Liver (tissue), 9 donors: ENCODE data around the gene CTNND1. TPM values are rescaled to one million over a fixed set of nuclear protein-coding genes. Genes with fewer than 3 reads are reported as not detected.

Source experiments
- DNase-seq: peaks from one replicate; pipeline ENCODE4 v3.0.0-alpha.2; 2017; ENCODE audit warnings: low spot score
- H3K27ac ChIP-seq, 2 donors: one replicate each; pipeline ENCODE4 v1.7.0; 2013; ENCODE audit warnings: inconsistent platforms in 2 of 2, low read length in 2 of 2, control low read depth in 1 of 2, low read depth in 1 of 2, mild to moderate bottlenecking in 1 of 2
- H3K27me3 ChIP-seq, 4 donors: one replicate each; pipeline versions ENCODE4 v1.6.1 to v1.7.0; 2013; ENCODE audit warnings: low read length in 3 of 4, inconsistent platforms in 1 of 4, mild to moderate bottlenecking in 1 of 4, moderate library complexity in 1 of 4; ENCODE audit not compliant: control insufficient read depth in 4 of 4, insufficient read depth in 4 of 4
- H3K36me3 ChIP-seq, 4 donors: one replicate each; pipeline versions ENCODE4 v1.6.1 to v1.7.0; 2013; ENCODE audit warnings: low read length in 3 of 4, mild to moderate bottlenecking in 3 of 4, low read depth in 1 of 4, moderate library complexity in 1 of 4; ENCODE audit not compliant: control insufficient read depth in 4 of 4, insufficient read depth in 3 of 4
- H3K4me1 ChIP-seq, 4 donors: one replicate each; pipeline versions ENCODE4 v1.6.1 to v1.7.0; 2013; ENCODE audit warnings: low read length in 3 of 4, mild to moderate bottlenecking in 3 of 4, moderate library complexity in 1 of 4; ENCODE audit not compliant: control insufficient read depth in 4 of 4, insufficient read depth in 4 of 4
- H3K4me3 ChIP-seq, 3 donors: one replicate each; pipeline versions ENCODE4 v1.6.1 to v1.7.0; 2013; ENCODE audit warnings: low read length in 3 of 3, control low read depth in 1 of 3, low read depth in 1 of 3, mild to moderate bottlenecking in 1 of 3
- H3K9ac ChIP-seq, 2 donors: one replicate each; pipeline ENCODE4 v1.7.0; 2013; ENCODE audit warnings: low read length in 2 of 2, mild to moderate bottlenecking in 2 of 2, moderate library complexity in 2 of 2, control low read depth in 1 of 2, low read depth in 1 of 2
- H3K9me3 ChIP-seq, 4 donors: one replicate each; pipeline versions ENCODE4 v1.6.1 to v1.7.0; 2013; ENCODE audit warnings: low read length in 3 of 4; ENCODE audit not compliant: control insufficient read depth in 4 of 4
- ATF3 ChIP-seq: IDR thresholded peaks from 2 replicates; pipeline ENCODE4 v1.6.1; 2016; ENCODE audit warnings: antibody characterized with exemption
- CTCF ChIP-seq: fragments of 150-350 bp; IDR thresholded peaks from 2 replicates; pipeline ENCODE4 v1.5.1; 2017; ENCODE audit warnings: improper control_type of control experiment, low read depth, low read length; ENCODE audit not compliant: missing input control
- EGR1 ChIP-seq, 2 donors: IDR thresholded peaks; 2 replicates each; pipeline ENCODE4 v1.6.1; 2016 to 2018; ENCODE audit warnings: antibody characterized with exemption in 2 of 2, low read depth in 2 of 2
- FOXA2 ChIP-seq: IDR thresholded peaks from 2 replicates; pipeline ENCODE4 v1.6.1; 2016; ENCODE audit warnings: antibody characterized with exemption
- HNF4A ChIP-seq, 2 donors: conservative IDR thresholded peaks; 2 replicates each; pipeline ENCODE4 v1.6.1; 2016; ENCODE audit warnings: antibody characterized with exemption in 2 of 2, mild to moderate bottlenecking in 2 of 2
- HNF4G ChIP-seq: IDR thresholded peaks from 2 replicates; pipeline ENCODE4 v1.6.1; 2016; ENCODE audit warnings: antibody characterized with exemption
- NR2F2 ChIP-seq: IDR thresholded peaks from 2 replicates; pipeline ENCODE4 v1.6.1; 2016; ENCODE audit warnings: antibody characterized with exemption
- RXRA ChIP-seq, 2 donors: IDR thresholded peaks; 2 replicates each; pipeline ENCODE4 v1.6.1; 2017 to 2018; ENCODE audit warnings: antibody characterized with exemption in 2 of 2, mild to moderate bottlenecking in 1 of 2
- SP1 ChIP-seq: IDR thresholded peaks from 2 replicates; pipeline ENCODE4 v1.6.1; 2018; ENCODE audit warnings: antibody characterized with exemption, mild to moderate bottlenecking
- TAF1 ChIP-seq: conservative IDR thresholded peaks from 2 replicates; pipeline ENCODE4 v1.6.1; 2016; ENCODE audit warnings: antibody characterized with exemption, mild to moderate bottlenecking
- ZBTB33 ChIP-seq: IDR thresholded peaks from 2 replicates; pipeline ENCODE4 v1.6.1; 2016; ENCODE audit warnings: antibody characterized with exemption
- WGBS: extraction: QIAGEN DNeasy Blood & Tissue Kit; methylation state at CpG from one replicate; pipeline ENCODE4 v1.1.7; 2013; 5-methylcytosine and 5-hydroxymethylcytosine counted together
- polyA plus RNA-seq, 2 donors: library from polyadenylated mRNA; stranded (reverse) in 1 of 2; unstranded in 1 of 2; fragments of 200-250 nt in 1 of 2; fragments of >200 nt in 1 of 2; fragmentation: Nextera tagmentation in 1 of 2; extraction: Ambion mirVana in 1 of 2; gene quantifications; one replicate each; pipeline versions ENCODE4 v1.2.1 to v1.2.3, GENCODE V29; 2013 to 2015
- total RNA-seq, 2 donors: library from RNA; depleted of rRNA; stranded (reverse); fragments of >200 nt; gene quantifications; one replicate each; pipeline ENCODE4 v1.2.3, GENCODE V29; 2014
- donor health status: healthy.
- donor health status: healthy.
- donor health status: healthy.
- donor health status: healthy.
- donor health status: healthy.

The CTNND1 gene
- total and polyA plus RNA-seq, 4 donors, result 21.5 to 97.1 (median 58.0) TPM

GRCh38 chr11:57787006-57787604 lies 25.5 kb downstream of the CTNND1 start:
- TF ChIP-seq TAF1 (no peak), RXRA (IDR thresholded peaks at IDR 0.05) (no peak), HNF4A (conservative IDR thresholded peaks at IDR 0.05) (no peak), NR2F2 (no peak), ZBTB33 (no peak), SP1 (no peak), FOXA2 (no peak), EGR1 (IDR thresholded peaks at IDR 0.05; ENCODE audit: low read depth in 2 of 2) (no peak)
- no peak overlapping the region for H3K27ac ChIP-seq
- no peak overlapping the region for H3K4me3 ChIP-seq
- DNase-seq, result no peak
- no peaks in the 10 kb centered on the region for H3K27me3 ChIP-seq
- peaks cover 0 to 6% (median 0%) of the 10 kb centered on the region in 4 donors for H3K36me3 ChIP-seq
- peaks cover 21 to 38% (median 34%) of the 10 kb centered on the region in 4 donors for H3K4me1 ChIP-seq
- H3K9me3 ChIP-seq, result no peaks in the 10 kb centered on the region
- WGBS, result 87% methylated on average over 4 of the region's 4 CpGs
- no peak overlapping the region for H3K9ac ChIP-seq

- Histone ChIP-seq H3K27me3 (no peaks in the 10 kb centered on the region), H3K27ac (no peak overlapping the region)
- DNase-seq, result no peak
Measured at GRCh38 chr11:57787920-57788702, 26.5 kb downstream of the CTNND1 start.

More at GRCh38 chr11:57787920-57788702, 26.5 kb downstream of the CTNND1 start:
- peaks cover 19 to 48% (median 40%) of the 10 kb centered on the region in 4 donors for H3K4me1 ChIP-seq
- no peak overlapping the region for H3K4me3 ChIP-seq
- WGBS, result 62% methylated on average over 6 of the region's 6 CpGs
- H3K9ac ChIP-seq, result no peak overlapping the region
- peaks cover 0 to 6% (median 0%) of the 10 kb centered on the region in 4 donors for H3K36me3 ChIP-seq
- TF ChIP-seq RXRA (IDR thresholded peaks at IDR 0.05), result peak in 1 of 2 donors; percentile 16
- no peak for TF ChIP-seq CTCF
- peak; percentile 28 for TF ChIP-seq NR2F2
- peak; percentile 65 for TF ChIP-seq HNF4G
- peak; percentile 84 to 87 for TF ChIP-seq HNF4A (conservative IDR thresholded peaks at IDR 0.05)
- no peak for TF ChIP-seq ATF3
- TF ChIP-seq SP1, result peak; percentile 28
- H3K9me3 ChIP-seq, result no peaks in the 10 kb centered on the region
